Measurements from ENCODE around the gene BORCS6.
A peak's percentile ranks its signal among the peaks of the same experiment; 100 is the strongest.

The BORCS6 gene

DNA sequence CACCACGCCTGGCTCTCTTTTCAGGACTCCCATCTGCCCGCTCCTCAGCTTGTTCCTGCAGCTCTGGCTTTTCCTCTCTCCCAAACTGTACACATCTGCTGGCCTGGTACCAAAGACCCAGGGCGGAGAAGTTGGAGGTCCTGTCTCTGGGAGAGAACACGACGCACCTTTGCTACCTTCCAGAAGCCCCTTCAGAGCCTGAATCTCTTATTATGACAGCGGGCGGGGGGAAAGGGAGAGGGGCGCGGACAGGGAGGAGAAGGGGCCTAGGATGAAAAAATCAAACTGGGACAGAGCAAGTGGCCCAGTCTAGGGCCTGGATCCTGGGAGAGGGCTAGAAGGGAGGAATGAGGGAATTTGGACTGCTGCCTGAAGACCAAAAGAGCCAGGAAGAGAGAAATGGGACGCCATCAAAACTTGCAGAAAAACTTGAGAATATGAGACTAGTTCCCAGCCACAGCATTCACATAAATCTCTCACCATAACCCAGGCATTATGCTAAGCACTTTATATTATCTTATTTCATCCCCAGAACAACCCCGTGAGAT is 35.3 kb downstream of the BORCS6 start:
- DNase-seq (ENCODE audit: extremely low read depth, low read depth): no peak
- no peak for TF ChIP-seq CTCF (IDR thresholded peaks at IDR 0.05; ENCODE audit: low read depth, low read length)

DNA sequence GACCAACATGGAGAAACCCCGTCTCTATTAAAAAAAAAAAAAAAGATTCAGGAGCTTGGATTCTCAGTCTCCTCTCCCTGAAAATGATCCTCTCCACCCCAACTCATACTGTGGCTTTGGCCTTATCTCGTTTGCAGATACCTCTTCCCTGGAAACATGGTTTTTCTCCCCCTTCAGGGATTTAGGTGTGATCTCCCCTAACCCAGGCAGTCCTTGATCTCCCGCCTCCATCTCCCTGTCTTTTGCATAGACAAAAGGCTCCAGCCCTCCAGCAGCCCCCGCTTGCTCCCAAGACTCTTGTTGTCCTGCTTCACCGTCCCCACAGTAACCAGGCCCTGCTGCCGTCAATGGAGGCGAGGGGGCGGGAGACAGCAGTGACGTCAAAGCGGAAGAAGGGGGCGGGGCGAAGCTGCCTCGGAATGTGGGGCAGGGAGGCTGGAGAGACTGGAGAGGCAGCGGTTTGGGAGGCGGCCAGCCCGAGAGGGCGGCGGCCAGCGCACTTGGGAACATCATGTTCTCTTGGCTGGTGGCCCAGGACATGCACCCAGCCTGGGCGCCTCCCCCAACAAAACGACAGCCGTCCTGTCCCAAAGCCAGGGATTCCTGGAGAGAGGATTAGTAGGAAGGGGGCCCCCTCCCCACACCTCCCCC is 35.9 kb downstream of the BORCS6 start:
- peak; percentile 99 for DNase-seq (ENCODE audit: extremely low read depth, low read depth)
- TF ChIP-seq CTCF (IDR thresholded peaks at IDR 0.05; ENCODE audit: low read depth, low read length): no peak

DNA sequence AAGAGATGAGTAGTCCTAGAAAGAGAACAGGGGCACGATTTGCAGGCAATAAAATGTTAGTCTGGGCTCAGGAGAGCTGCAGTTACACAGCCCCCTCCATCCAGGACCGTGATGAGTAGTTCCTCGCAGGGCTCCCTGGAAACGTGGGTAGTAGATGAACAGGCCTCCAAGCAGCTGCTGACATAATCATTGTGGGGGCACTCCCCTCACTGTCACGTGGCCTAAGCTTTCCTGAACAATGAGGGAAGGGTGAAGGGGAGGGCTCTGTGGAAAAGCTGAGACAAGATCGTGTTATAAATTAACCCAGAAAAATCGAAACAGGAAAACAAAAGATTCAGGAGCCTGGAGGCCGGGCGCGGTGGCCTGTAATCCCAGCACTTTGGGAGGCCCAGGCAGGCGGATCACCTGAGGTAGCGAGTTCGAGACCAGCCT is 36.4 kb downstream of the BORCS6 start:
- peak; percentile 85 for DNase-seq (ENCODE audit: extremely low read depth, low read depth)

GRCh38 chr17:8153031-8153451 is 36.9 kb downstream of the BORCS6 start:
- DNase-seq (ENCODE audit: extremely low read depth, low read depth): no peak
- TF ChIP-seq CTCF (IDR thresholded peaks at IDR 0.05; ENCODE audit: low read depth, low read length): no peak

More for the DNA sequence above, 36.4 kb downstream of the BORCS6 start:
- TF ChIP-seq CTCF (IDR thresholded peaks at IDR 0.05; ENCODE audit: low read depth, low read length): no peak

DNA sequence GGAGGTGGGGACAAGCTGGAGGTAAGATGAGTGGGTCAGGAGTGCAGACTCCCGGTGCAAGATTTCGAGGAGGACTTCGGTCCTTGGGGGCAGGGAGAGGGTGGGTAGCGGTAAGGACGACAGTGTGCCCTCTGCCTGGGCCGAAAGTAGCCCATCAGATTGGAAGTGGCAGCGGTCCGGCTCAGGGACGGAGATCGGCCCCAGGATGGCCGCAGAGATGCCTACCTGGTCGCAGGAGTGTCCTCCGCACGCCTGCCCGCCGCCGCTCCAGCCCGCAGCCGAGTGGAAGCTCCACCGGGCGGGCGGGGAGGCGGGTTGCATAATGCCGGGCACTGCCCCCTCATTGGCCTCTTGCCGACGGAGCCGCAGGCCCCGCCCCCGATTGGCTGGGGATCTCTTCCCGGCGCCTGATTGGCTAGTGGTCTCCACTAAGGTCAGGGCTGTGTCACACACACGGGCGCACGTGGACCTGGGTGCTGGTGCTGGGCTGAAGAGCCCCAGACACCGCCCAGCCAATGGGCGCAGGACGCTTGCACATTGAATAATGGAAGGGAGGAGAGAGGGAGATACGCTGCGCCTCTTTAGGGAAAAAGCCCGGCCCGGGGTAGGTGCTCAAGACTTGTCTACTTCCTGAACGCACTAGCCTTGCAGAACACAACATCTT is 37.7 kb downstream of the BORCS6 start, which contains the start of gene PER1:
TSS of gene PER1 (minus strand) at position 293 of the 664 bp plus-strand sequence. CDS start 1,698 bp downstream, outside the sequence.
- TF ChIP-seq CTCF (IDR thresholded peaks at IDR 0.05; ENCODE audit: low read depth, low read length): no peak
- DNase-seq (ENCODE audit: extremely low read depth, low read depth): peak; percentile 89

- no peak for TF ChIP-seq CTCF (IDR thresholded peaks at IDR 0.05; ENCODE audit: low read depth, low read length)
- DNase-seq (ENCODE audit: extremely low read depth, low read depth): no peak
Observed at GRCh38 chr17:8151641-8152111, 38.3 kb downstream of the BORCS6 start.

GRCh38 chr17:8151120-8151640 is 38.8 kb downstream of the BORCS6 start:
- DNase-seq (ENCODE audit: extremely low read depth, low read depth): peak; percentile 77

More at GRCh38 chr17:8151120-8151640, 38.8 kb downstream of the BORCS6 start:
- TF ChIP-seq CTCF (IDR thresholded peaks at IDR 0.05; ENCODE audit: low read depth, low read length): no peak

Data from AG09319 (cell line).